ENCODE data around the gene NLRP13. TPM values are rescaled to one million over a fixed set of nuclear protein-coding genes. Genes with fewer than 3 reads are reported as not detected.
"Not testable (repeated sequence)": the region's sequence is repeated elsewhere in the genome, so short reads cannot be mapped to it uniquely, and the experiment has no call there.

NLRP13 gene
- not detected in 2 replicates for total RNA-seq

GRCh38 chr19:55931936-55932386 lies at the start of gene NLRP13:
TSS of gene NLRP13 (minus strand) at chr19:55932336. CDS start at chr19:55932311, 25 bp downstream.
- TF ChIP-seq CTCF (IDR thresholded peaks at IDR 0.05; ENCODE audit: insufficient read depth, low read depth, low read length), result no peak
- no peak for DNase-seq (ENCODE audit: low read depth)

GRCh38 chr19:55980415-55980814 lies 48.3 kb upstream of the NLRP13 start:
- no peak for TF ChIP-seq CTCF (IDR thresholded peaks at IDR 0.05; ENCODE audit: insufficient read depth, low read depth, low read length)
- no peak overlapping the region for H3K4me3 ChIP-seq (ENCODE audit: low read depth, low read length)

More at GRCh38 chr19:55931936-55932386, at the start of gene NLRP13:
- no peak within 1 kb of the TSS for H3K4me3 ChIP-seq (ENCODE audit: low read depth, low read length)

GRCh38 chr19:55973982-55974381 lies 41.8 kb upstream of the NLRP13 start:
- DNase-seq (ENCODE audit: low read depth), result no peak
- no peak for TF ChIP-seq CTCF (IDR thresholded peaks at IDR 0.05; ENCODE audit: insufficient read depth, low read depth, low read length)
- no peak overlapping the region for H3K4me3 ChIP-seq (ENCODE audit: low read depth, low read length)

More at GRCh38 chr19:55980415-55980814, 48.3 kb upstream of the NLRP13 start:
- DNase-seq (ENCODE audit: low read depth), result no peak

GRCh38 chr19:55962186-55962585 lies 30.1 kb upstream of the NLRP13 start:
- H3K4me3 ChIP-seq (ENCODE audit: low read depth, low read length), result no peak overlapping the region
- no peak for TF ChIP-seq CTCF (IDR thresholded peaks at IDR 0.05; ENCODE audit: insufficient read depth, low read depth, low read length)
- DNase-seq (ENCODE audit: low read depth), result no peak

GRCh38 chr19:55959996-55960675 lies 28.0 kb upstream of the NLRP13 start:
- no peak for DNase-seq (ENCODE audit: low read depth)
- TF ChIP-seq CTCF (IDR thresholded peaks at IDR 0.05; ENCODE audit: insufficient read depth, low read depth, low read length), result no peak
- H3K4me3 ChIP-seq (ENCODE audit: low read depth, low read length), result no peak overlapping the region

GRCh38 chr19:55958356-55958755 lies 26.2 kb upstream of the NLRP13 start:
- no peak for DNase-seq (ENCODE audit: low read depth)
- TF ChIP-seq CTCF (IDR thresholded peaks at IDR 0.05; ENCODE audit: insufficient read depth, low read depth, low read length), result no peak
- H3K4me3 ChIP-seq (ENCODE audit: low read depth, low read length), result no peak overlapping the region

GRCh38 chr19:55956431-55956830 lies 24.3 kb upstream of the NLRP13 start:
- no peak for TF ChIP-seq CTCF (IDR thresholded peaks at IDR 0.05; ENCODE audit: insufficient read depth, low read depth, low read length)
- H3K4me3 ChIP-seq (ENCODE audit: low read depth, low read length), result no peak overlapping the region
- no peak for DNase-seq (ENCODE audit: low read depth)

- H3K4me3 ChIP-seq (ENCODE audit: low read depth, low read length); DNase-seq (ENCODE audit: low read depth): not testable (repeated sequence)
Observed at GRCh38 chr19:55950566-55950965, 18.4 kb upstream of the NLRP13 start.
